GM21529 (cell line): ENCODE results near the gene KCNJ18.
"Not testable (repeated sequence)": the region's sequence is repeated elsewhere in the genome, so short reads cannot be mapped to it uniquely, and the experiment has no call there.

ENCODE experiments used
- ATAC-seq: cut with Tn5 transposase; IDR thresholded peaks from one replicate; pipeline ENCODE4 v1.9.1; 2021; ENCODE audit not compliant: unreplicated experiment

KCNJ18 gene

DNA sequence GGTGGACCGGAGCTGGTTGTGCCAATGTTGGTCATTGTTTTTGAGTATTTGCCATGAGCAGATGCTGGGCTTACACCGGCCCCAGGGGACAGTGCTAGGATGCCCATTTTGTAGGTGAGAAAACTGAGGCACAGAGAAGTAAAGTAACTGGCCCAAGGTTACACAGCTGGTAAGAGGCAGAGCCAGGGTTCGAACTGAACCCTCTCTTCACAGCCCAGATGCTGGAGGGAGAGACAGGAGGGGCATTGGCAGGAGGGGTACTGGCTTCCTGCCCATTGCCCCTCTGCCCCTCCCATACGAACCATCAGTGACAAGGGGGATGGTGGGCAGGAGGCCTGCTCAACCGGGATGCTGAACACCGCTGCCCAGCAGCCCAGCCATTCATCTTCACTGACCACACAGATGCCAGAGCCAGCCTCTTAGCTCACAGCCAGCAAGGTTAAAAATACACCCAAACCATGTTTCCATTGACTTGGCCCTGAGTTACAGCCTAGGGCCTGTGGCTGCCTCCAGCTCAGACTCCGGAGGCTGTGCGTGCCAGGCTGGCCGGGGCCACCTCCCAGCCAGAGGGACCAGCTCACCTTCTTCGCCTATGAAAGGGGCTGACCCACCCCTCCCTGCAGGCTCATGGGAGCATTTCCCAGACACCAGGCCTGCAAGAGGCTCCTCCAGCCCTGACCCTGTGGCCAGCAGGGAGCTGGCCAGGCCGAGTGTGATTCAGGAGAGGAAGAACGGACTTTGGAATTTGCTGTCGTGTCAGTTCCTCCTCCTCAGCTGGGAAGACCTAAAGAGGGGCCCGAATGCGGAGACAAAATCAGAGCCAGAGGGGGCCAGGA is 57.6 kb downstream of the KCNJ18 start:
- not testable (repeated sequence) for ATAC-seq

DNA sequence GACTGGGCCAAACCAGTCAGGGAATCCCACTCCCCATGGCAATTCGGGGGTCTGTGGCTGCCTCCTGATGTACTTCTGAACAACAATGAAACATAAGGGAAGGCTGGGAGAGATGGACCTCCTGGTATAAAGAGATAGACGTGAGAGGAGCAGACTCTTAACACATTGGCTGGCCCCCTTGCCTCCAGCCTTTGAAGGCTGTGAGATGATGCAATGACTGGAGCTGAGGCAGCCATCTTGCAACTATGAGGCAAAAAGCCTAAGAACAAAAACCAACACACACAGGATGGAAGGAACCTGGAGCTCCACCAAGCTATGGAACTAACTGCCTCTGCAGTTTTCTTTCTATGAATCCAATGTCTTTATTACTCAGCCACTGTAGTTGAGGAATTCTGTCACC is 58.8 kb downstream of the KCNJ18 start:
- ATAC-seq, result not testable (repeated sequence)
